ENCODE results near the gene ADPRHL1.

ADPRHL1 gene

GRCh38 chr13:113455384-113455783, 2.1 kb upstream of the ADPRHL1 start:
- Histone ChIP-seq H3K79me2 (ENCODE audit: low read length) (no peaks in the 10 kb centered on the region), H3F3A (ENCODE audit: insufficient read depth, low read length) (no peaks in the 10 kb centered on the region), H3K4me1 (ENCODE audit: low read length) (no peaks in the 10 kb centered on the region), H3K4me3 (ENCODE audit: low read length) (no peak overlapping the region), H3K27me3 (replicated peaks; ENCODE audit: insufficient read depth, low read length) (no peaks in the 10 kb centered on the region), H2AFZ (ENCODE audit: low read length) (no peak overlapping the region), H4K20me1 (ENCODE audit: insufficient read depth, low read length) (no peaks in the 10 kb centered on the region), H3K9me3 (replicated peaks; ENCODE audit: insufficient read depth, low read length) (no peaks in the 10 kb centered on the region), H3K4me2 (ENCODE audit: low read depth, low read length) (no peak overlapping the region), H3K27ac (ENCODE audit: low read length) (no peak overlapping the region), H3K9me2 (replicated peaks; ENCODE audit: insufficient read depth, low read length) (no peaks in the 10 kb centered on the region), H3K36me3 (replicated peaks; ENCODE audit: insufficient read depth, low read length) (no peaks in the 10 kb centered on the region), H3K9ac (ENCODE audit: low read length) (no peak overlapping the region)
- no peak for DNase-seq
- TF ChIP-seq EZH2phosphoT487 (IDR thresholded peaks at IDR 0.05; ENCODE audit: low read length) = no peak
- no peak for TF ChIP-seq EZH2 (optimal IDR thresholded peaks at IDR 0.05; ENCODE audit: low read depth, low read length)
- TF ChIP-seq CTCF (IDR thresholded peaks at IDR 0.05; ENCODE audit: low read length) = no peak

GRCh38 chr13:113454936-113455335, 1.6 kb upstream of the ADPRHL1 start:
- Histone ChIP-seq H3K27ac (ENCODE audit: low read length) (no peak overlapping the region), H4K20me1 (ENCODE audit: insufficient read depth, low read length) (no peaks in the 10 kb centered on the region), H3K36me3 (replicated peaks; ENCODE audit: insufficient read depth, low read length) (no peaks in the 10 kb centered on the region), H3K4me2 (ENCODE audit: low read depth, low read length) (no peak overlapping the region), H3K4me3 (ENCODE audit: low read length) (no peak overlapping the region), H3K4me1 (ENCODE audit: low read length) (no peaks in the 10 kb centered on the region), H3K79me2 (ENCODE audit: low read length) (no peaks in the 10 kb centered on the region), H3F3A (ENCODE audit: insufficient read depth, low read length) (no peaks in the 10 kb centered on the region), H3K9me3 (replicated peaks; ENCODE audit: insufficient read depth, low read length) (no peaks in the 10 kb centered on the region), H2AFZ (ENCODE audit: low read length) (no peak overlapping the region), H3K9ac (ENCODE audit: low read length) (no peak overlapping the region), H3K9me2 (replicated peaks; ENCODE audit: insufficient read depth, low read length) (no peaks in the 10 kb centered on the region), H3K27me3 (replicated peaks; ENCODE audit: insufficient read depth, low read length) (no peaks in the 10 kb centered on the region)
- TF ChIP-seq EZH2 (optimal IDR thresholded peaks at IDR 0.05; ENCODE audit: low read depth, low read length) = no peak
- no peak for TF ChIP-seq EZH2phosphoT487 (IDR thresholded peaks at IDR 0.05; ENCODE audit: low read length)
- TF ChIP-seq CTCF (IDR thresholded peaks at IDR 0.05; ENCODE audit: low read length) = no peak
- DNase-seq = no peak

DNA sequence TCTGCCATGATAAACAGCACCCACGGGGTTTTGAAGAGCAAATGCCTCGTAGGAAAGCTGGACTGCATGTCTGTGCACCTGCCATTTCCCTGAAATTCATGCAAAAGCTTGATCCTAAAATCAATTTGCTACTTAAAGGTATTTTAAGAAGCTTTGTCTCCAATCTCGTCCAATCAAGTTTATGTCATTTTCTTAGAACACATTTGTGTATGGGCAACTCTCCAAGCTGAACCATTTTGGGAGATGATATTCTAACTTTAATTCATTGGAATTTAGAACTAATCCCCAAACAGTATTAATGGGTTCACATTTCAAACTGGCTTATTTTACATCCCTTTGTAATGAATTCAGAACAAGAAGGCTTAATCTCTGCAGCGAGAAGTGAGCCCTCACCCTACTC, 822 bp downstream of the ADPRHL1 start:
- no peaks in the 10 kb centered on the region for H3K9me3 ChIP-seq (replicated peaks; ENCODE audit: insufficient read depth, low read length)
- no peaks in the 10 kb centered on the region for H3K79me2 ChIP-seq (ENCODE audit: low read length)
- no peaks in the 10 kb centered on the region for H3K36me3 ChIP-seq (replicated peaks; ENCODE audit: insufficient read depth, low read length)
- no peaks in the 10 kb centered on the region for H3K4me1 ChIP-seq (ENCODE audit: low read length)
- no peak overlapping the region for H3K4me2 ChIP-seq (ENCODE audit: low read depth, low read length)
- H3K9me2 ChIP-seq (replicated peaks; ENCODE audit: insufficient read depth, low read length) = no peaks in the 10 kb centered on the region
- no peak for DNase-seq
- H3K4me3 ChIP-seq (ENCODE audit: low read length) = no peak overlapping the region
- H2AFZ ChIP-seq (ENCODE audit: low read length) = no peak overlapping the region
- TF ChIP-seq EZH2phosphoT487 (IDR thresholded peaks at IDR 0.05; ENCODE audit: low read length) = no peak
- TF ChIP-seq CTCF (IDR thresholded peaks at IDR 0.05; ENCODE audit: low read length) = no peak
- TF ChIP-seq EZH2 (optimal IDR thresholded peaks at IDR 0.05; ENCODE audit: low read depth, low read length) = no peak
- no peak overlapping the region for H3K27ac ChIP-seq (ENCODE audit: low read length)
- H3F3A ChIP-seq (ENCODE audit: insufficient read depth, low read length) = no peaks in the 10 kb centered on the region
- H3K27me3 ChIP-seq (replicated peaks; ENCODE audit: insufficient read depth, low read length) = no peaks in the 10 kb centered on the region
- H4K20me1 ChIP-seq (ENCODE audit: insufficient read depth, low read length) = no peaks in the 10 kb centered on the region
- H3K9ac ChIP-seq (ENCODE audit: low read length) = no peak overlapping the region

Data from MM.1S (cell line).